Measurements from ENCODE around the gene BRD3.

The BRD3 gene

DNA sequence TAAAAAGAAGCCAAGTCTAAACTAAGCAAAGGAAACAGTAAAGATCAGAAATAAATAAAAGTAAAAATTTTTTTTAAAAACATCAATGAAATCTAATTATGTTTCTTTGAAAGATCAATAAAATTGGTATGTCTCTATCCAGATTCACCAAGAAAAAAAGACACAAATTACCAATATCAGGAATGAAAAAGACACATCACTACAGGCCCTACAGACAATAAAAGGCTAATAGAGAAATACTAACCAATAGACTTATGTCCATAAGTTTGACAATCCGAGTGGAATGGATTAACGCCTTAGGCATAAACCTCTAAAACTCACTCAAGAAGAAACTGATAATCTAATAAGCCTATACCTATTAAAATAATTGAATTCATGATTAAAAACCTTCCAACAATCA, 30.2 kb downstream of the BRD3 start:
- no peak overlapping the region for H3K4me3 ChIP-seq (ENCODE audit: low read depth, low read length)
- no peak for DNase-seq (ENCODE audit: low read depth)
- TF ChIP-seq, protein P1, sequence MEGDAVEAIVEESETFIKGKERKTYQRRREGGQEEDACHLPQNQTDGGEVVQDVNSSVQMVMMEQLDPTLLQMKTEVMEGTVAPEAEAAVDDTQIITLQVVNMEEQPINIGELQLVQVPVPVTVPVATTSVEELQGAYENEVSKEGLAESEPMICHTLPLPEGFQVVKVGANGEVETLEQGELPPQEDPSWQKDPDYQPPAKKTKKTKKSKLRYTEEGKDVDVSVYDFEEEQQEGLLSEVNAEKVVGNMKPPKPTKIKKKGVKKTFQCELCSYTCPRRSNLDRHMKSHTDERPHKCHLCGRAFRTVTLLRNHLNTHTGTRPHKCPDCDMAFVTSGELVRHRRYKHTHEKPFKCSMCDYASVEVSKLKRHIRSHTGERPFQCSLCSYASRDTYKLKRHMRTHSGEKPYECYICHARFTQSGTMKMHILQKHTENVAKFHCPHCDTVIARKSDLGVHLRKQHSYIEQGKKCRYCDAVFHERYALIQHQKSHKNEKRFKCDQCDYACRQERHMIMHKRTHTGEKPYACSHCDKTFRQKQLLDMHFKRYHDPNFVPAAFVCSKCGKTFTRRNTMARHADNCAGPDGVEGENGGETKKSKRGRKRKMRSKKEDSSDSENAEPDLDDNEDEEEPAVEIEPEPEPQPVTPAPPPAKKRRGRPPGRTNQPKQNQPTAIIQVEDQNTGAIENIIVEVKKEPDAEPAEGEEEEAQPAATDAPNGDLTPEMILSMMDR (IDR thresholded peaks at IDR 0.05; ENCODE audit: control insufficient read depth, extremely low read depth, insufficient read depth) = no peak

- no peak for DNase-seq (ENCODE audit: low read depth)
- H3K4me3 ChIP-seq (ENCODE audit: low read depth, low read length) = no peak overlapping the region
- TF ChIP-seq, protein P1 (IDR thresholded peaks at IDR 0.05; ENCODE audit: control insufficient read depth, extremely low read depth, insufficient read depth) = no peak
Measured at GRCh38 chr9:134036130-134036529, 31.7 kb downstream of the BRD3 start.

DNA sequence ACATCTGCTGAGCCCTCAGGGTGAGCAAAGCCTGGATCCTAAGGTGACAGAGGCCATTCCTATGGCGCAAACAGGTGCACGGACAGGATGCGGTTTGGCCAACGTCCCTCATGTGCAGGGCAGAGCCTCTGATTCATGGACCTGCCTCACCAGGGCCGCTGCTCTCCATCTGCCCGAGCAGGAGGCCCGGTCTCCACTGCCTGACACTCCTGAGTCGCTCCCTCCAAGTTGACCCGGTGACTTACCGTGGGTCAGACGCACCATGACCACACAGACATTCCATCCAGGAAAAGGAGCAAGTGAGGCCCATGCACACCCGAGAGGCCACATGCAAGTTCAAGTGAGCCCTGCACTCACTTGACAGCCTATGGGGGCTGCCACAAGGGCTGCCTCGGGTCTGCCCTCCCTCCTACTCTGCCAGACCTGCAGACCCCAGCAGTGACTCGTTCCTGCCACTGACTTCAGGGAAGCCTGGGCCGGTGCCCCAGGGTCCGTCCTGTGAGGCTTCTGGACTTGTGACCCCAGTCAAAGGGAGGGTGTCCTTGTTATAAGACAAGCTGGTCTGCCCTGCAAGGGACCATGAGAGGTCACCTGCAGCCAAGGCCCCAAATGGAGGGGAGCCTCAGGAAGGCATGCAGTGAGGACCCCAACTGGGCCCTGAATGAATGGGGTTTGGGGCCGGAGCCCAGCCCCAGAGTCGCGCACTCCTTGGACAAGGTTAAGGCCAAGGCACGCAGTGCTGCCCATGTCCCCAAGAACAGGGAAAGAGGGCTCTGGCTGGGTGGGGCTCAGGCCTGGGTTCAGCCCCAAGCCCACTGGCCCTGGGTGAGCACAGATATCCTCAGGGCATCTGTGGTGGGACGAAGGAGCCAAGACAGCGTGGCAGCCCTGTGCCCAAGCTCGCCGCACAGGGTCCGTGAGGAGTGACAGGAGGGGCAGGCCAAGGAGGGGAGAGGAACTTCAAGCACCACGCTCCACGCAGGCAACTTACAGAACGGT, 32.5 kb downstream of the BRD3 start:
- TF ChIP-seq, protein P1 (IDR thresholded peaks at IDR 0.05; ENCODE audit: control insufficient read depth, extremely low read depth, insufficient read depth) = no peak
- H3K4me3 ChIP-seq (ENCODE audit: low read depth, low read length) = no peak overlapping the region
- DNase-seq (ENCODE audit: low read depth) = no peak

DNA sequence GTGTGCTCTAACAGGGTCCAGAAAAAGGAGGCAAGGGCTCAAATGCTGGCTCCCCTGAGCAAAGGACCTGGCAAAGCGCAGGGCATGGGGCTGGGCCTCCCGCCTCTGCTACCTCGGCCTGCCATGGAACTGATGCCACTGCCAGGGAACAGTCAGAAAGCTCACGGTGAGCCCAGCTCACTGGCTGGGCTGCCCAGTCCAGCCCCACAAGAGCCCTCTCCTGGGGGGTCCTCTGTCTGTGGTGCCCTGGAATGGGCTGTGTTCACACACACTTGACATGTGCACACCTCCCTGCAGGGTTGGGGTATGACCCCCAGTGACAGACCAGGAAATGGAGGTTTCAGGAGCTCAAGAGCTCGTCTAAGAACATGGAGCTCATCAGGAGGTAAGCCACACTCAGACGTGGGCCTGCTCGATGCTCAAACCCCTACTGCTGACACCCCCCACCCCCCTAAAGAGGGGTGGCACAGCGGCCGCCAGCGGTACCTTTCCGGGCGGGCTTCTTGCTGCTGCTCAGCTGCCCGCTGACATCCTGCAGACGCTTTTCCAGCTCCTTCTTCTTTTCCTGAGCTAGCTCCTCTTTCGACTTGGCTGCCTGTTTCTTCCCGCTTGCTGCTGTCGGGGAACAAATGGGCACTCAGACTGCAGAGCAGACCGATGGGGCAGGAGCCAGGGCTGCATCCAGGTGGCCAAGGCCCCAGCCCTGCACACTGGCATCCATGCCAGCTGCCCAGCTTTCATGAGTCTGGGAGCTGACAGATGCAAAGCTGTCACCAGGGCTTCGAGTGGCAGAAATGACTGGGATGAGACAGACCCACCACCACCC, 33.4 kb downstream of the BRD3 start:
- no peak for DNase-seq (ENCODE audit: low read depth)
- TF ChIP-seq, protein P1 (IDR thresholded peaks at IDR 0.05; ENCODE audit: control insufficient read depth, extremely low read depth, insufficient read depth) = no peak
- no peak overlapping the region for H3K4me3 ChIP-seq (ENCODE audit: low read depth, low read length)

DNA sequence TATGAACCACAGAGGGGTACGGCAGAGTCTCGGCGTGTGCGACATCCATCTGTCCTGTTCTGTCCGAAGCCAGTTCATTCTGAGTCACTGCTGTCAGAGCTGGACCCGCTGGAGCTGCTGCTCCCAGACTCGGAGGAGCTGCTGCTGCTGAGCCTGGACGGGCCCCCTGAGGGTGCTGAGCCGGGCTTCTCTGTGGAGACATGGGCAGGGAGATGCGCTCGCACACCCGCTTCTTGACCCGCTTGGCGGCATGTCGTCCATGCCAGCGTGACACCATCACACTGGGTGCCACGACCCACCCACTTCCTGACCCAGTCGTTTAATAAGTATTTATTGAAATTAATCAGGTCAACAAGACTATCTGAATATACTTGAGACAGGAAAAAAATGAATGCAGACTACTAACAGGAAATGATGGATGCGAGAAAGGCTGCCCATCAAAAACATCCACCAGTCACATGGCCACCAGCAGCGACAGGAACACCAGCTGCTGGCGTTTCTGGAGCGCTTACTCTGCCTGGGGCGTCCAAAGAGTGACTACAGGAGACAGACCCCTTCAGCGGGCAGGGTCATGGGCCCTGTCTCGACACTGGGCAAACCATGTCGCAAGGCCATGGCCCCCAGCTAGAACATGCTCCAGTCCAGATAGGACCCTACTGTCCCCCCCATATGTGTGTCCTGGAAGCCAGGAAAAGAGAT, 34.2 kb downstream of the BRD3 start:
- TF ChIP-seq, protein P1 (IDR thresholded peaks at IDR 0.05; ENCODE audit: control insufficient read depth, extremely low read depth, insufficient read depth) = no peak
- no peak overlapping the region for H3K4me3 ChIP-seq (ENCODE audit: low read depth, low read length)
- no peak for DNase-seq (ENCODE audit: low read depth)

DNA sequence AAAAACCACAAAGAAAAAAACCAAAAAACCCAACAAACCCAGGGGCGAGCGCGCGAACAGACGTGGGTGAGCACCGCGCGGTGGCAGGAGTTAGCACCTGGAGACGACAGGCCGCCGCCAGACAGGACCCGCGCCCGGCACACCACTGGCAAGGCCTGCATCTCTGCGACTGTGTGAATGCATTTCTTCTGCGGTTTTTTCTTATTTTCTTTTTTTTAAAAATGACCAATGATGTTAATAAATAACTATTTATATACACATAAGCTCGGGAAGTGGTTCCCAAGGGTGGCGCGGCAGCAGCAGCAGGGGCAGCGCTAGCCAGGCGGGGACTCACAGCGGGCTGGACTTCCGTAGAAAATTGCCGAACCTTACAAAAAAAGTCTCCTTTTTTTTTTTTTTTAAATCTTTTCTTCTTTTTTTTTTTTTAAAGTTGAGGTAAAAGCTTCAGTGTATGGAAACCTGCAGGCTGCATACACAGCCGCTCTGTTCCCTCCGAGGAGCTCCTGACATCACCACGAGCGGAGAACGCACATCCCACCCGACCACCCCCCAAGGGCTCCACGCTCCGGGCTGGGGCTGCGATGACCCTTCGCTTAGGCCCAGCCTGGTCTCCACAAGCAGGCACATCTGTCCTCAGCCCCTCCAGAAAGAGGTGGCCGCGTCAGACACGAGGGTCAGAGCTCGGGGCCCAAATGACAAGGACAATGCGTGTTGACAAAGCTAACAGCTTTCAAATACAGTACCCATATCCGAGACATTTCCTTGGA, 35.2 kb downstream of the BRD3 start:
- TF ChIP-seq, protein P1 (IDR thresholded peaks at IDR 0.05; ENCODE audit: control insufficient read depth, extremely low read depth, insufficient read depth) = no peak
- no peak for DNase-seq (ENCODE audit: low read depth)
- H3K4me3 ChIP-seq (ENCODE audit: low read depth, low read length) = no peak overlapping the region
